PC-3 (cell line): ENCODE data around the gene ZNRF1. TPM values are rescaled to one million over a fixed set of nuclear protein-coding genes. Genes with fewer than 3 reads are reported as not detected.

Experiments used
- ATAC-seq: fragments of 200-7000 bp; cut with Tn5 transposase; 2 replicates; pipeline ENCODE4 v1.9.1; 2020; ENCODE audit warnings: mild to moderate bottlenecking, moderate library complexity
- BruUV-seq: library from RNA; stranded (reverse); fragments of 400-500 nt; replicated peaks from 2 replicates; lab custom pipeline; 2021; lab: Mats Ljungman, UMichigan
- CTCF ChIA-PET: fragments of 300-600 bp; sonication (Branson Sonifier 250); formaldehyde crosslinking; loops from one replicate; lab custom pipeline; 2022; ENCODE audit warnings: antibody characterized with exemption; lab: Charles Lee
- POLR2A ChIA-PET: fragments of 300-600 bp; sonication (Branson Sonifier 250); formaldehyde crosslinking; loops from one replicate; lab custom pipeline; 2022; ENCODE audit warnings: antibody characterized with exemption; ENCODE audit not compliant: unreplicated experiment; lab: Charles Lee
- DNase-seq: peaks from one replicate; pipeline ENCODE4 v3.0.0-alpha.2; 2015
- H2AFZ ChIP-seq: fragments of 300-600 bp; sonication (generic); 2 replicates; pipeline ENCODE4 v1.6.0; 2016; ENCODE audit warnings: antibody characterized with exemption, low read length
- H3F3A ChIP-seq: fragments of 300-600 bp; sonication (generic); one replicate; pipeline ENCODE4 v1.6.0; 2017; ENCODE audit warnings: antibody characterized with exemption, low read length, control low read depth, mild to moderate bottlenecking; ENCODE audit not compliant: unreplicated experiment
- H3K27ac ChIP-seq: fragments of 300-600 bp; sonication (generic); 2 replicates; pipeline ENCODE4 v1.5.1; 2016; ENCODE audit warnings: mild to moderate bottlenecking, low read length
- H3K27me3 ChIP-seq: fragments of 300-600 bp; sonication (generic); 2 replicates; pipeline ENCODE4 v1.6.1; 2016; ENCODE audit warnings: low read length, mixed read lengths
- H3K36me3 ChIP-seq: fragments of 300-600 bp; sonication (generic); 2 replicates; pipeline ENCODE4 v1.6.1; 2016; ENCODE audit warnings: low read depth, mixed run types, low read length, mixed read lengths
- H3K4me1 ChIP-seq: fragments of 300-600 bp; sonication (generic); 2 replicates; pipeline ENCODE4 v1.5.1; 2016; ENCODE audit warnings: low read length; ENCODE audit not compliant: insufficient read depth
- H3K4me2 ChIP-seq: fragments of 300-600 bp; sonication (generic); 2 replicates; pipeline ENCODE4 v1.6.0; 2016; ENCODE audit warnings: low read length
- H3K4me3 ChIP-seq: fragments of 300-600 bp; sonication (generic); 2 replicates; pipeline ENCODE4 v1.5.1; 2016; ENCODE audit warnings: mild to moderate bottlenecking, low read length, mixed read lengths
- H3K79me2 ChIP-seq: fragments of 300-600 bp; sonication (generic); 2 replicates; pipeline ENCODE4 v1.6.1; 2017; ENCODE audit warnings: low read length, mixed read lengths
- H3K9ac ChIP-seq: fragments of 300-600 bp; sonication (generic); 2 replicates; pipeline ENCODE4 v1.6.0; 2016; ENCODE audit warnings: mild to moderate bottlenecking, low read length
- H3K9me2 ChIP-seq: fragments of 300-600 bp; sonication (generic); replicated peaks from 2 replicates; pipeline ENCODE4 v1.6.1; 2016; ENCODE audit warnings: mixed run types, low read length, mixed read lengths
- H3K9me3 ChIP-seq: fragments of 300-600 bp; sonication (generic); 2 replicates; pipeline ENCODE4 v1.6.1; 2016; ENCODE audit warnings: low read length, mixed read lengths
- H4K20me1 ChIP-seq: fragments of 300-600 bp; sonication (generic); 2 replicates; pipeline ENCODE4 v1.6.1; 2016; ENCODE audit warnings: low read length, mixed read lengths
- EZH2 ChIP-seq: fragments of 300-600 bp; sonication (generic); IDR thresholded peaks from one replicate; pipeline ENCODE4 v1.6.1; 2017; ENCODE audit warnings: antibody characterized with exemption, mild to moderate bottlenecking, low read length; ENCODE audit not compliant: unreplicated experiment
- EZH2phosphoT487 ChIP-seq: fragments of 300-600 bp; sonication (generic); IDR thresholded peaks from 2 replicates; pipeline ENCODE4 v1.6.1; 2018; ENCODE audit warnings: mild to moderate bottlenecking, antibody characterized with exemption, low read length, borderline replicate concordance
- intact Hi-C: fragments of 100-400 bp; cut with micrococcal nuclease; formaldehyde crosslinking; loops from 2 replicates; pipeline ENCODE4 v1.9.0; 2023
- total RNA-seq: library from RNA; depleted of rRNA; stranded (reverse); fragments of >200 nt; gene quantifications from 2 replicates; pipeline ENCODE4 v1.2.3, GENCODE V29; 2014
- TF ChIP-seq, protein P1 (sequence below): fragments of 300-600 bp; sonication (generic); conservative IDR thresholded peaks from 2 replicates; pipeline ENCODE4 v1.5.1; 2017; ENCODE audit warnings: antibody characterized with exemption, low read depth, mild to moderate bottlenecking, low read length

The ZNRF1 gene
- total RNA-seq, 1 experiment from 2014 or later = 60.4 TPM

DNA sequence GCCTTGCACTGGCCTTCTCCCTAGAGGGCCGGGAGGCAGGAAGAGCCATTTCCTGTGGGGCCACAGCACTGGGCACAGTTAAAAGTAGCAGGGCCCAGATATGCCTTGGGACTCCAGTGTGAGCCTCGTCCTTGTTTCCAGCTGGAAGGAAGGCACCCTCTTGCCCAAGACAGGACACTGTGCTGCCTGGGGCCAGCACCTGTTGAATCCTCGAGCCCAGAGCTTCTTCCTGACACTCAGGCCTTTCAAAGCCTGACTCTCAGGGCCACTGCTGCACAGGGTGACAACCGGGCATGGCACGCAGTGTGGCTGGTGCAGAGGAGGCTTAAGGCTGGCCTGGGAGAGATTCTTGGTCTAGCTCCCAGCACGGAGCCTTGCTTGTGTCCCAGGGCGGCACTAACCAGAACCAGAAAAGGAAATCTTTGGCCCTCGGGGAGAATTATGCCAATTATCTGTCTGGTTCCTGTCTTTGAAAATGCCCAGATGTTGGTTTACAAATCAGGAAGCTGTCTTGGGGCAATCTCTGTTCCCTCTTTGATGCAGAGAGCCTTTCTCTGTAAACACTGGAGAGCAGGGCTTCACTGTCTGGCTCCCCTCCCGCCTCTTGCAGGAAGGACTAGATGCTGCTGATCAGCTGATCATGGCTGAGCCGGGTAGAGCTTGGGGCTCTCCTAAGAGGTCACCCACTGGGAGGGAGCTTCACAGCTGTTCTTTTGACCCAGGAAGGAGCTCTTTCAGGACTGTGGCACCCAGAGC lies 106.7 kb downstream of the ZNRF1 start:
- H3F3A ChIP-seq = peaks cover 3% of the 10 kb centered on the region
- no peak for ATAC-seq

DNA sequence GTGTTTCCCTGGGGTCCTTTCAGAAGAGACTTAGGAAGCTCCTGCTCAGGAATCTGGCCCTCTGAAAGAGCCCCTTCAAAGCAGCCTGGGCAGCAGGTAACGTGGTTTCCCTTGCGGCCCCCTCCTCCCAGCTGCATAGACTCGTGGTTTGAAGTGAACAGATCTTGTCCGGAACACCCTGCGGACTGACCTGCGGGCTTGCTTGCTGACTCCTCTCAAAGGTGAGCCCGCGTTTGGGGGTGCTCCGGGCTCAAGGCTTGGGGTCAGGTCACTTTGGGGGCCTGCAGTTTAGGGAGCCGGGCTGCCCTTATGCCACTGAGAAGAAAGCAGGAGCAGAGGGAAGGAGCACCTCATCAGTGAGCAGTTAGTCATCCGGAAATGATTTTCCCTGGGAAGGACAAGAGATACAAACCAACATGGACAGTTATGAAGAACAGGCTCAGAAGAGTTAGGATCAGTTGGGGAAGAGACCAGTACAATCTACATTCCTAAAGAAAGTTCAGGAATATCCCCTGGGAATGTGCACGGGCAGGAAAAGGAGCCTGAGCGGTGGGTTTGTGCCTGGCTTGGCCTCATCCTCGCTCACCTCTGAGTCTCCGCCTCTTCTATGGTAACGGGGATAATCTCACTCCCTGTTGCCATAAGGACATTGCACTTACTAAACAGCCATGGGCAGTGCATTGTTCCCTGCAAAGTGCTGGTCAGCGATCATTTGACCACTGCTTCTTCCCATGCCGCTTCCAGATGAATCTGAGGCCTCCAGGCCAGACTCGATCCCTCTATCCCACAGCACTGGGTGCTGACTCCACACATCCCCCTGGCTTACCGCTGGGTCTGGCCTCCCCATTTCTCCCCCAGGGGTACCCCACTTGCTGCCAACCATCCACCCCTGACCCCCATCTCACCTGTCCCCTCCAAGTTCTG lies 107.8 kb downstream of the ZNRF1 start:
- CTCF ChIA-PET = no interaction called here
- H3K27ac ChIP-seq = no peak overlapping the region
- DNase-seq (no peak), ATAC-seq (no peak)
- intact Hi-C loops = no loop called here
- peaks cover 14% of the 10 kb centered on the region; the same call in 1 of the 2 replicates for H3K79me2 ChIP-seq
- H3K4me1 ChIP-seq = peaks cover 43% of the 10 kb centered on the region
- no peak overlapping the region for H3K4me2 ChIP-seq
- H3F3A ChIP-seq = peaks cover 3% of the 10 kb centered on the region
- H3K36me3 ChIP-seq = no peaks in the 10 kb centered on the region
- H3K27me3 ChIP-seq = no peaks in the 10 kb centered on the region
- H3K9me2 ChIP-seq = no peaks in the 10 kb centered on the region
- TF ChIP-seq, protein P1, sequence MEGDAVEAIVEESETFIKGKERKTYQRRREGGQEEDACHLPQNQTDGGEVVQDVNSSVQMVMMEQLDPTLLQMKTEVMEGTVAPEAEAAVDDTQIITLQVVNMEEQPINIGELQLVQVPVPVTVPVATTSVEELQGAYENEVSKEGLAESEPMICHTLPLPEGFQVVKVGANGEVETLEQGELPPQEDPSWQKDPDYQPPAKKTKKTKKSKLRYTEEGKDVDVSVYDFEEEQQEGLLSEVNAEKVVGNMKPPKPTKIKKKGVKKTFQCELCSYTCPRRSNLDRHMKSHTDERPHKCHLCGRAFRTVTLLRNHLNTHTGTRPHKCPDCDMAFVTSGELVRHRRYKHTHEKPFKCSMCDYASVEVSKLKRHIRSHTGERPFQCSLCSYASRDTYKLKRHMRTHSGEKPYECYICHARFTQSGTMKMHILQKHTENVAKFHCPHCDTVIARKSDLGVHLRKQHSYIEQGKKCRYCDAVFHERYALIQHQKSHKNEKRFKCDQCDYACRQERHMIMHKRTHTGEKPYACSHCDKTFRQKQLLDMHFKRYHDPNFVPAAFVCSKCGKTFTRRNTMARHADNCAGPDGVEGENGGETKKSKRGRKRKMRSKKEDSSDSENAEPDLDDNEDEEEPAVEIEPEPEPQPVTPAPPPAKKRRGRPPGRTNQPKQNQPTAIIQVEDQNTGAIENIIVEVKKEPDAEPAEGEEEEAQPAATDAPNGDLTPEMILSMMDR = no peak
- TF ChIP-seq EZH2phosphoT487 (no peak), EZH2 (no peak)
- H3K9me3 ChIP-seq = no peaks in the 10 kb centered on the region
- H2AFZ ChIP-seq = no peak overlapping the region
- POLR2A ChIA-PET = no interaction called here
- no peak overlapping the region for H3K9ac ChIP-seq
- H3K4me3 ChIP-seq = no peak overlapping the region
- H4K20me1 ChIP-seq = no peaks in the 10 kb centered on the region
- BruUV-seq = no TSS peak

More for the DNA sequence above, 106.7 kb downstream of the ZNRF1 start:
- no peaks in the 10 kb centered on the region for H3K9me2 ChIP-seq
- no peak overlapping the region for H2AFZ ChIP-seq
- intact Hi-C loops = no loop called here
- no peaks in the 10 kb centered on the region for H4K20me1 ChIP-seq
- H3K27me3 ChIP-seq = no peaks in the 10 kb centered on the region
- TF ChIP-seq EZH2phosphoT487 = no peak
- TF ChIP-seq, protein P1 = no peak
- TF ChIP-seq EZH2 = no peak
- peaks cover 14% of the 10 kb centered on the region; the same call in 1 of the 2 replicates for H3K79me2 ChIP-seq
- no peak for DNase-seq
- ChIA-PET POLR2A (no interaction called here), CTCF (no interaction called here)
- H3K4me1 ChIP-seq = peaks cover 32% of the 10 kb centered on the region
- no peak overlapping the region for H3K9ac ChIP-seq
- H3K36me3 ChIP-seq = no peaks in the 10 kb centered on the region
- no TSS peak for BruUV-seq
- H3K4me3 ChIP-seq = no peak overlapping the region
- H3K9me3 ChIP-seq = no peaks in the 10 kb centered on the region
- H3K4me2 ChIP-seq = no peak overlapping the region
- H3K27ac ChIP-seq = no peak overlapping the region
